Right renal pelvis (tissue), 4 donors: ENCODE data around the gene KLF1. TPM values are rescaled to one million over a fixed set of nuclear protein-coding genes. Genes with fewer than 3 reads are reported as not detected.
"Not testable (repeated sequence)": the region's sequence is repeated elsewhere in the genome, so short reads cannot be mapped to it uniquely, and the experiment has no call there.

Source experiments
- DNase-seq, 4 donors: peaks; one replicate each; pipeline ENCODE4 v3.0.0-alpha.2; 2013; ENCODE audit warnings: low read depth in 4 of 4, low spot score in 3 of 4, missing footprints in 1 of 4
- polyA plus RNA-seq, 4 donors: library from polyadenylated mRNA; unstranded; fragments of 120-200 nt; gene quantifications; one replicate each; pipeline ENCODE4 v1.2.1, GENCODE V29; 2013; ENCODE audit not compliant: insufficient read length in 4 of 4

The KLF1 gene
- polyA plus RNA-seq, 4 donors = 0.41 to 0.49 (median 0.44) TPM

GRCh38 chr19:12891553-12892021, 4.6 kb upstream of the KLF1 start:
- no peak for DNase-seq

GRCh38 chr19:12890787-12891552, 4.0 kb upstream of the KLF1 start, which contains the start of gene GCDH:
Gene GCDH, plus strand, starts transcription at chr19:12891160. Its CDS starts 145 bp downstream, at chr19:12891305.
- peak; percentile 88 to 98 (median 96) for DNase-seq

GRCh38 chr19:12890299-12890786, 3.3 kb upstream of the KLF1 start:
- not testable (repeated sequence) for DNase-seq

GRCh38 chr19:12888006-12888603, 1.1 kb upstream of the KLF1 start:
- DNase-seq = no peak

- DNase-seq = no peak
These were observed 391 bp downstream of the KLF1 start for GRCh38 chr19:12886651-12886968.

GRCh38 chr19:12885749-12886650, 1.0 kb downstream of the KLF1 start:
- no peak for DNase-seq

- DNase-seq = no peak
These were observed 1.9 kb downstream of the KLF1 start for GRCh38 chr19:12884926-12885748.

GRCh38 chr19:12884627-12884925, 2.4 kb downstream of the KLF1 start:
- DNase-seq = no peak

GRCh38 chr19:12884202-12884601, 2.8 kb downstream of the KLF1 start:
- DNase-seq = no peak

- no peak for DNase-seq
These were observed 4.4 kb downstream of the KLF1 start for GRCh38 chr19:12882589-12882988.

GRCh38 chr19:12881172-12881808, 5.7 kb downstream of the KLF1 start, which contains the start of gene DNASE2:
Gene DNASE2, minus strand, starts transcription at chr19:12881449. Its CDS starts 74 bp downstream, at chr19:12881375.
- DNase-seq = peak in 2 of 4 donors; percentile 70 to 72

- DNase-seq = no peak
These were observed 6.3 kb downstream of the KLF1 start for GRCh38 chr19:12880551-12881171.

- DNase-seq = no peak
These were observed 11.9 kb downstream of the KLF1 start for GRCh38 chr19:12875086-12875485.

GRCh38 chr19:12873891-12874745, 12.9 kb downstream of the KLF1 start:
- DNase-seq = no peak

- no peak for DNase-seq
These were observed 13.8 kb downstream of the KLF1 start for GRCh38 chr19:12872941-12873890.

GRCh38 chr19:12872255-12872654, 14.7 kb downstream of the KLF1 start:
- DNase-seq = no peak

GRCh38 chr19:12871681-12872080, 15.3 kb downstream of the KLF1 start:
- DNase-seq = no peak
